Urinary bladder (tissue), 4 donors: ENCODE measurements around the gene ANO6. TPM values are rescaled to one million over a fixed set of nuclear protein-coding genes. Genes with fewer than 3 reads are reported as not detected.
A peak's percentile ranks its signal among the peaks of the same experiment; 100 is the strongest.
"Not testable (repeated sequence)": the region's sequence is repeated elsewhere in the genome, so short reads cannot be mapped to it uniquely, and the experiment has no call there.

Experiments used
- DNase-seq: peaks from one replicate; pipeline ENCODE4 v3.0.0-alpha.2; 2015; ENCODE audit errors: extremely low spot score
- H3K27ac ChIP-seq: one replicate; pipeline ENCODE4 v1.5.1; 2013; ENCODE audit warnings: low read depth, mild to moderate bottlenecking, moderate library complexity
- H3K36me3 ChIP-seq: one replicate; pipeline ENCODE4 v1.6.1; 2013; ENCODE audit warnings: mild to moderate bottlenecking, moderate library complexity; ENCODE audit not compliant: insufficient read depth
- H3K4me1 ChIP-seq: one replicate; pipeline ENCODE4 v1.6.1; 2013; ENCODE audit warnings: mild to moderate bottlenecking, moderate library complexity; ENCODE audit not compliant: insufficient read depth
- H3K4me3 ChIP-seq: one replicate; pipeline ENCODE4 v1.5.1; 2013; ENCODE audit warnings: low read depth, low read length
- WGBS: extraction: QIAGEN DNeasy Blood & Tissue Kit; methylation state at CpG from one replicate; pipeline ENCODE4 v1.1.7; 2013; 5-methylcytosine and 5-hydroxymethylcytosine counted together
- polyA plus RNA-seq: library from polyadenylated mRNA; stranded (reverse); fragments of 200-250 nt; gene quantifications from one replicate; pipeline ENCODE4 v1.2.3, GENCODE V29; 2013
- total RNA-seq: library from RNA; depleted of rRNA; stranded (reverse); fragments of >200 nt; gene quantifications from one replicate; pipeline ENCODE4 v1.2.3, GENCODE V29; 2014
- donor health status: healthy with polysubstance abuse.
- donor health status: healthy.

ANO6 gene
- total and polyA plus RNA-seq, 2 donors, result 63.7 to 163 TPM

DNA sequence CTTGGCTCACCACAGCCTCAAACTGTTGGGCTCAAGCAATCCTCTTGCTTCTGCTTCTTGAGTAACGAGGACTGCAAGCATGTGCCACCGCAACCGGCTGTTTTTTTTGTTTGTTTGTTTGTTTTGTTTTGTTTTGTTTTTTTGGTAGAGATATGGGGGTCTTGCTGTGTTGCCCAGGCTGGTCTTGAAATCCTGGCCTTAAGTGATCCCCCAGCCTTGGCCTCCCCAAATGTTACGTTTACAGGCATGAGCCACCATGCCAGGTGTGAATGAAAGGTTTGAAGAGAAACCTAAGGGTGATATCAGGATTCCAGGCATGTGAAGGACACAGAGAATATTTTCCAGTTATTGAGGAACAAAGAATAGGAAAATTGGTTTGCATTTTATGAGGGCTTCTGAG, 45.0 kb downstream of the ANO6 start:
- H3K4me1 ChIP-seq, result peaks cover 2% of the 10 kb centered on the region
- DNase-seq, result no peak
- no peak overlapping the region for H3K4me3 ChIP-seq
- 94% methylated on average over 4 of the region's 4 CpGs for WGBS
- H3K27ac ChIP-seq, result no peak overlapping the region
- H3K36me3 ChIP-seq, result no peaks in the 10 kb centered on the region

DNA sequence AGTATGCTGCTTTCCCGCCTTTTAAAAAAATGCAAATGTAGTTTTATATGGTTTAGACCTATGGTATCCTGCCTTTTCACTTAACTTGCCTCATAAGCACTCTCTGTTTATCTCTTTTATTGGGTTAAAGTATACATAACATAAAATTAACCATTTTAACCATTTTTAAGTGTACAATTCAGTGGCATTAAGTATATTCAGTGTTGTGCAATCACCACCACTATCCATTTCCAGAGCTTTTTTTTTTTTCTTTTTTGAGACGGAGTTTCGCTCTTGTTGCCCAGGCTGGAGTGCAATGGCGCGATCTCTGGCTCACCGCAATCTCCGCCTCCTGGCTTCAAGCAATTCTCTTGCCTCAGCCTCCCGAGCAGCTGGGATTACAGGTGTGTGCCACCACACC, 46.3 kb downstream of the ANO6 start:
- WGBS, result 98% methylated on average over 8 of the region's 8 CpGs

DNA sequence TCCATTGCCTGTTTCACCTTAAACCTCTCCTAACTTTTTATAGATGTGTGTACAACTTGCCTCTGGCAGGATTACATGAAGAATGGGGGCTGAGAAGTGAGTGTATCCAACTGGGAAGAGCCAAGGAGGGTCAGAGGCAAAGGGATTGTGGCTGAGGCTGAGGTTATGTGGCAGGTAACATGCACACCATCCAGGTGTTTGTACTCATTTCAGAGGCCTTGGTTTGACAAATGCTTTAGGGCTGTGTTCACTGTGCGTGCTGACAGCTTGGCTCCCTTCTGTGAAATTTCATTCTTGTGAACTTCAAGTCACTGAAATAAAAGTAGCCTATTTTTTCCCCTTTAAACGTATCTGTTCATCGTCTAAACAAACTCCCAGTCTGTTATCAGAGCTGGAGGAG, 47.7 kb downstream of the ANO6 start:
- H3K36me3 ChIP-seq, result no peaks in the 10 kb centered on the region
- WGBS, result 35% methylated on average over 3 of the region's 3 CpGs
- H3K4me1 ChIP-seq, result peaks cover 3% of the 10 kb centered on the region
- H3K4me3 ChIP-seq, result no peak overlapping the region
- no peak for DNase-seq
- H3K27ac ChIP-seq, result no peak overlapping the region

More for the DNA sequence above, 46.3 kb downstream of the ANO6 start:
- H3K27ac ChIP-seq, H3K4me1 ChIP-seq, H3K36me3 ChIP-seq, DNase-seq, H3K4me3 ChIP-seq: not testable (repeated sequence)

DNA sequence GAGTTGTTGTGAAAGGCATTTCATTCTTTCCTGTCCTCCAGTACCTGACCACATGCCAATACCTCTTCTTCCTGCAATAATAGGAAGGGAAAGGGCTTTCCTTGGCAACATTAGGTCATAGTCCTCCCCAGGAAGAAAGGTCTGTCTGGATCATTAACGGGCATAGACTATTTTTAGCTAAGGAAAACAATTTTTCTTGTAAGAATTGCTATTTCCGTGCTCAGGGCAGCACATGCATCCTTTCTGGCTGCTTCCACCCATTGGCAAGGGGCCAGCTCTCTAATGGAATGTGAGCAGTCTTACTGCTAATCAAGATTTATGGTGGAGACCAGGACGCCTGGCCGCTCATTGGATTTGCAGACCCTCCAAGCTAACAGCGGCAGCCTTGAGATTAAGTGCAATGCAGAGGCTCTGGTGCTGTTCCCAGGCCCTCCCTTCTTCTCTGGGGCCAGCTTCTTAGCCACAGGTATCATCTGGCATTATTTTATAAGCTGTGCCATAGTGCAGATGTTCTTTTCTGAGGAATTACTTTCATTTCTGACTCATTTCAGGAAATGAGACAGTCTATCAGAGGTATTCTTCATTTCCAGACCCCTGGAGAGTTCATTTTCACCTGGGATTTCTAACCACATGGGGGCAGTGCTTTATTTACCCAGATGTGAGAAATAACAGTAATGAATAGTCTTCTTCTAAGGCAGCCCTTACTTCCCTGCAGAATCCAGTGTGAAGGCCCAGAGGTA, 52.9 kb downstream of the ANO6 start:
- H3K36me3 ChIP-seq, result no peaks in the 10 kb centered on the region
- WGBS, result 9% methylated on average over 5 of the region's 5 CpGs
- peak; percentile 91 for DNase-seq
- no peak overlapping the region for H3K4me3 ChIP-seq
- peaks cover 1% of the 10 kb centered on the region for H3K4me1 ChIP-seq
- H3K27ac ChIP-seq, result peak overlapping the region; percentile 14

DNA sequence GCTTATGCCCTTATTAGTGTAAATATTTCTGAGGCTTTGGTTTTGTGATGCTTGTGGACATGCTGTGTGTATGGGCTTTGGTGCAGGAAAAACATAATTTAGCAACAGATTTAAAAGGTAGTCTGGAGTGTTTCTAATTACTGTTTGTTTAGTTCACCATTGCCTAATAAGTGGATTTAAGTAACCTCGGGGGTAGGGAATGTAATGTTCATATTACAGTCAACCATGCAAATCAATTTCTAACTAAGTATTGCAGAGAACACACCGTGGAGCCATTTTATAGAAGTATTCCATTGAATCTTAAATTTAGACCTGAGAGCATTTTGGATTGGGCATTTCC, 53.5 kb downstream of the ANO6 start:
- peaks cover 1% of the 10 kb centered on the region for H3K4me1 ChIP-seq
- no peaks in the 10 kb centered on the region for H3K36me3 ChIP-seq
- no peak for DNase-seq
- no peak overlapping the region for H3K4me3 ChIP-seq
- WGBS, result 60% methylated on average over 2 of the region's 2 CpGs
- H3K27ac ChIP-seq, result no peak overlapping the region

DNA sequence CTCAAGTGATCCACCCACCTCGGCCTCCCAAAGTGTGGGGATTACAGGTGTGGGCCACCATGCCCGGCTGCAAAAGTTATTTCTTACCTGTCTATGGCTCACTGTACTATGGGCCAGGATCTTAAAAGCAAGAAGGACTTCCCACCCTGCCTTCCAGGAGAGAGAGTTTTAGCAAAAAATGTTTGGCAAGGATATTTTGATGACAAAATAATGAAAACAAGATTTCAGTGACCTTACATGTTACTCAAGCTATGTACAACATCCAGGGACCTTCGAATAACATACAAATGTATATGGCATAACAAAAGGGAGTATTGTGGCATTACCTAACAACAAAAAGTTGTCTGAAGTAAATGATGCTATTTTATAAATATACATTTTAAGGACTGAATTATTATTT, 55.1 kb downstream of the ANO6 start:
- H3K4me1 ChIP-seq, result peaks cover 1% of the 10 kb centered on the region
- no peaks in the 10 kb centered on the region for H3K36me3 ChIP-seq
- H3K27ac ChIP-seq, result no peak overlapping the region
- DNase-seq, result no peak
- no peak overlapping the region for H3K4me3 ChIP-seq
- WGBS, result 88% methylated on average over 3 of the region's 3 CpGs

DNA sequence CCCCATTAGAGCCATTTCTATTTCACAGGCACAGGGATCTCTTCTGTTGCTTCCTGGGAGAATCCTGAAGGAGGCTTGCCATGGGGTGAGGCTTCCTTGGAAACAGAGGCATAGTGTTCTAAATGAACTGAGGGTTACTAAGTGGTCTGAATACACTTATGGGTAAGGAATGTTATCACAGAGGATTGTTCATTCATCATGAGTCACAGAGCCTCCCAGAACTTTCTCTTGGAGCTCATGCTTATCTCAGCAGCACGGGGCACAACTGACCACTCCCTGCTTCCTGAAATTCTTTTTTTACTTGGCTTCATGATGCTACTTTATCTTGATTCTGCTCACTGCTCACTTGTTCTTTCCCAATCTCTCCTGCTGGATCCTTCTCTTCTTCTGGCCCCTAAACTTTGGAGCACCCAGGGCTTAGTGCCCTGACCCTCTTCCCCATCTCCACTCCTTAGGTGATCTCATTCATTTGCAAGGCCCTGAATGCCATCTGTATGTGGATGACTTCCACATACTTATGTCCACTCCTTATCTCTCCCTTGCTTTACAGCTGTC, 57.9 kb downstream of the ANO6 start:
- WGBS, result 13% methylated on average over 1 of the region's 1 CpG
- H3K4me1 ChIP-seq, result no peaks in the 10 kb centered on the region
- no peak overlapping the region for H3K27ac ChIP-seq
- no peaks in the 10 kb centered on the region for H3K36me3 ChIP-seq
- DNase-seq, result no peak
- no peak overlapping the region for H3K4me3 ChIP-seq

DNA sequence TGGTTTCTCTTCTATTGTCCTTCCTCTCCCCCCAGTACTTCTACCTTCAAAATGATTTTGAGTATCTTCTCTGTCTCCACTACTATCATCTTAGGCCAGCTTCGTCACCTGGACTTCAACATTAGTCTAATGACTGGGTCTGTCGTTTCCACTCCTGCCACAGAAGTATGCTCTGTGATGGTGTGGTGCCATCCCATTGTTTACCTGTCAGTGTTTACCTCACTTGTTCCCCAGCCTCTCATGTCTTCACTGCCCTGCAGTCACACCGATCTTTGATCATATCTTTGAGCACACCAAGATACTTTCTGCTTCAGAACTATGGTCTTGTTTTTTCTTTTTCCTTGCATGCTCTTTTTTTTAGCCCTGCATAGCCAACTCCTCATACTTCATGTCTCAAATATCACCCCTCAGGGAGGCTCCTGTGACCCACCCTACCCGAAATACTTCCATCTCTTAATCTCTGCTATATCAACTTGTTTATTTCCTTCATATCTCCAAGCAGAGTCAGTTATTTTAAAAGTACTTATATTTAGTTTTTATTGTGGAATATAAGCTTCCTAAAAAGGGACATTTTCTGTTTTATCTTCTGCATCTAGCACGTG, 60.4 kb downstream of the ANO6 start:
- no peaks in the 10 kb centered on the region for H3K36me3 ChIP-seq
- H3K4me1 ChIP-seq, result no peaks in the 10 kb centered on the region
- 48% methylated on average over 5 of the region's 5 CpGs for WGBS
- no peak overlapping the region for H3K4me3 ChIP-seq
- no peak overlapping the region for H3K27ac ChIP-seq
- no peak for DNase-seq

DNA sequence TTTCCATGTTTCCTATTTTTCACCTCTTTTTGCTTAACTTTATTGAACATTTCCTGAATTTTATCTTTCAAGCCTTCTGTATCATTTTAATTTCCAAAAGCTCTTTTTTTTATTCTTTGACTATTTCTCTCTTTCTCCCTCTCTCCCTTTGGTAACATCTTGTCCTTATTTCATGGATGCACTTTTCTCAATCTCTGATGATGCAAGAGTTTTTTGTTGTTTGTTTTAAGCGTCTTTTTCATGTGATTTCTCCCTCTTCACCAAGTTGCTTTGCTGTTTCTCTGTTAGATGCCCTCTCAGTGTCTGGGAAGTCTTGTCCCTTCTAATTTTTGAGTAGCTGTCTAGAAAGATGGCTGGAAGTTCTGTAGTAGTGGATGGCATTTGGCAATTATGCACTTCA, 62.6 kb downstream of the ANO6 start:
- no peak overlapping the region for H3K27ac ChIP-seq
- WGBS, result 73% methylated on average over 1 of the region's 1 CpG
- no peaks in the 10 kb centered on the region for H3K36me3 ChIP-seq
- no peaks in the 10 kb centered on the region for H3K4me1 ChIP-seq
- DNase-seq, result no peak
- no peak overlapping the region for H3K4me3 ChIP-seq

DNA sequence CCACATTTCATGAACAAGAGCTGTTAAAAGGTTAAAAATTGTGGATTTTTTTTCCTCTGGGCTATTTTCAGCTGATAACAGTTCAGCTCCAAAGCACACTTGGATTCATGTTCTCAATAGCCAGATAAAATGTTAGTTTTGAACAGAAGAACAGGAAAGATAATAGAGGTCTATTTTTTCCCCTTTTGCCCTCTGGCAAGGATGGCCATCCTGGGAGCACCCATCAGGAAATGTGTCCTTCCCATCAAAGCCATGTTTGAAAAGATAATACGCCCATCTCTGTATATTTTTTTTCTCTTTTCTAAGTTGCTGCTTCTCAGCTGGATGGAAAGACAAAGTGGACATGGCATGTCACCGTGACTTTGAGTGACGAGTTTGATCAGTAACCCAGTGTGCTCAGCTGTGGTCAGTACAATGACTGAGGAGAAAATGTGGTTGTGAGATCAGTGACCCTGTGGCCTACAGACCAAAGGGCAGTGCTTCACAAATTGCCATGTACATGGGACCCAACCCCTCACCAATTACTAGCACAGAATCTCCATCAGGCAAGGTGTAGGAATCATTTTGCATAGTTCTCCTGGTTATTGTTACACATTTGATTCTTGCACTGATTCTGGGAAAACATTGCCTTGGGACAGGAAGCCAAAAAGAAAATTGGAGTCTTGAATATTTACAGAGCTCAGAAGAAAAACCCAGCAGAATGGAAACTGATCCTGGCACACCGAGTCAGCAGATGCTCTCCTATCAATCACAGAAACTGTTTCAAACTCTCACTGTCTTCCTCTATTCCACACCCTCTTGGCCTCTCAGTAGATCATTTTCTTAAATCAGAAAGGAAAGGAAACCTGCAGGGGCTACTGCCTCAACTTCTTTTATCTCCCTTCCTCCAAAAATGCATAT, 64.3 kb downstream of the ANO6 start:
- no peaks in the 10 kb centered on the region for H3K36me3 ChIP-seq
- H3K27ac ChIP-seq, result no peak overlapping the region
- DNase-seq, result no peak
- H3K4me1 ChIP-seq, result no peaks in the 10 kb centered on the region
- no peak overlapping the region for H3K4me3 ChIP-seq
- 69% methylated on average over 4 of the region's 4 CpGs for WGBS

DNA sequence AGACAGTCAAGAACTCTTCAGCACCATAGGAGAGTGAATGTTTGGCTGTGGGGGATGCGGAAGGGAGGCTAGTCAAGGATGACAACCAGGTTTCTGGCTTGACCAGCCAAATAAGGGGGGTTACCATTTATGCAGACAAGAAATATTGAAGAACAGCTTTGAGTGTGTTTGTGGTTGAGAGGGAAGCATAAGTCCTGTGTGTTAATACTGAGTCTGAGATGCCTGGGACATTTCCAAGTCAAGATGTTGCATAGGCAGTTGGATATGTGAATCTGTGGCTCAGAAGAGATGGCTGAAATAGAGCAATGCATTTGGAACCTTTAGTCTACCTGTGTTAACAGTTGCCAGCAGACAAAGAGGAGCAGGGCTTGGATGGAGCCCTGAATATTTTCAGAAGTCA, 66.1 kb downstream of the ANO6 start:
- H3K4me1 ChIP-seq, result no peaks in the 10 kb centered on the region

DNA sequence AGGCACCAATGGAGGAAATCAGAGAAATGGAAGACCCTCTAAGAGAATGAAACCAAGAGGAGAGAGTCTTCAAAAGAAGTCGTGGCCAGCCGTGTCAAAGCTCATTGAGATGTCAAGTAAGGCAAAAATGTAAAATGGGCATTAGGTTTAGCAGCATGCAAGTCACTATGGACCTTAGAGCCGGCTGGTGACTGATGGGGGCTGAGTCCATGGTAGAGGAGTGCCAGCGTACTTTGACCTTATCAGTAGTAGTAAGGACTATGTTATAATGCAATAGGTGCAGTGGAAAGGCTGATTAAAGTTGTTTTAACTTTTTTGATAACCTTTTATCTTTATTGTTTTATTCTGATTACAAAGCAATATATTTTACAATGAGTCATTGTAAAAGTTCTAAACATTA, 66.5 kb downstream of the ANO6 start:
- no peaks in the 10 kb centered on the region for H3K36me3 ChIP-seq
- no peak overlapping the region for H3K27ac ChIP-seq
- H3K4me1 ChIP-seq, result no peaks in the 10 kb centered on the region
- H3K4me3 ChIP-seq, result no peak overlapping the region
- WGBS, result 93% methylated on average over 4 of the region's 4 CpGs
- no peak for DNase-seq

More for the DNA sequence above, 66.1 kb downstream of the ANO6 start:
- Histone ChIP-seq H3K36me3 (no peaks in the 10 kb centered on the region), H3K27ac (no peak overlapping the region), H3K4me3 (no peak overlapping the region)
- no peak for DNase-seq
- 96% methylated on average over 1 of the region's 1 CpG for WGBS

DNA sequence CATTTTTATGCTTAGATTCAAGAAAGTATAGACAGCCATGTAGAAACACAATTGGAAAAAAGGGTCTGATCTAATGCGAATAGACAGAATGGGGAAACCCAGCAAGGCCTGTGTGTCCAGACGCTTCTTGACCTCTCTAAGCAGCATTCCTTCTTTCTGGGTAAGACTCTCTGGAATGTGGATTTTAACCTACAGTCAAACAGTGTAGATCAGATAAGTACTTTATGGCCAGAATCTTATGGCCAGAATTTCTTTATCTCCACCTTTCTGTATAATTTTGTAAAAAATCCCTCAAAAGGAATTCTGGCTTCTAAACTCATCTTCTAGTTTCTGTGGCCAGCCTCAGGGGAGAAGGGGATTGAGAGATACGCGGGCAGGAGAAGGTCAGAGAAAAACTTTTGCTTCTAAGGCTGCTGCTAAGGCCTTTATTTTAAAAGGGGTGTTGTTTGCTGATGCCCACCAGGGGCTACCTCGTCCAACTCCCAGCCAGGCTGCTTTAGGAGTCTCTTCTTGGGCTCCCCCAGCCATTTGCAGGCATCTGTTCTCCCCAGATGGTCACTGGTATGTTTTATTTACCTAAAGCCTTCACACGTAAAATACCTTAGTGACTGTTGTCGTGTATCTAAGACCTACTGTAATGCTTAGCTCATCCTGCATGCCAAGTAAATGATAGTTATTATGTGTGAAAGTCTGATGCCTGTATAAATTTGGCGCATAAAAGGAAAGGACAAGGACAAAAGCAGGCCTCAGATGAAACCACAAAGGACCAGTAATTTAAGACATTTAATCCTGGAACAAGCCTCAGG, 68.4 kb downstream of the ANO6 start:
- no peak overlapping the region for H3K27ac ChIP-seq
- 39% methylated on average over 8 of the region's 8 CpGs for WGBS
- no peaks in the 10 kb centered on the region for H3K4me1 ChIP-seq
- DNase-seq, result no peak
- no peak overlapping the region for H3K4me3 ChIP-seq
- no peaks in the 10 kb centered on the region for H3K36me3 ChIP-seq
